Measurements from ENCODE around the gene SIX3. TPM values are rescaled to one million over a fixed set of nuclear protein-coding genes. Genes with fewer than 3 reads are reported as not detected.

SIX3 gene
- polyA plus RNA-seq, 2 of the 4 experiments (the other 2 are of a cell fraction): 0.22 to 0.59 TPM

DNA sequence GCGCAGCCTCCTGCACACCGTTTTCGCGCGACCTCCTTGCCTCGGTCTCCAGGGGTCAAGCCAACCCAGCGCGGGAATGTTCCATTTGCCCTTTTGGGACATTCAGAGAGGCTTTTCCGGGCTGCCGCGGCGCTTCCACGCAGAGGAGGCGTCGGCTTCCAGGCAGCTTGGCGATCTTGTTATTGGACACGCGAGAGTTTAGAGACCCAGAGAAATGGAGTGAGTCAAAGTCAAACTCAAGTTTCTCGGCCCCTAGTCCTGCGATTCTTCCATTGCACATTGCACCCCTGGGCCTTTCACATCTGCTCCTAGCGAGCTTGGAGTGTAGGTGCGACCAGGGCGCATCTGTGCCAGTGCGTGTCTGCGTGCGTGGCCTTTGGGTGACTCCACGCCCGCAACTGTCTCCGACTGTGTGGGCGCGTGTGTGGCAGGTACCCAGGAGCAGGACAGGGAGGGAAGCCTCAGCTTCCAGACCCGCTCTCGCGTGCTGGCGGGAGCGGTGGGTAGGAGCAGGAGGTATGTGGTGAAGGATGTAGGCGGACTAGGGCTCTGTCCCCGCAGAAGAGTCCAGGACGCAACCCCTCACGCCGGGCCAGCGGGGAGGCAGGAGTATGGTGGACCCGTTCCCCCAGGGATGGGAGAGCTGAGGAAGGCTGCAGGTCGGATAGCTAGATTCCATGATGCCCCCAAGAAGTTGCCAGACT, 13.5 kb downstream of the SIX3 start:
- DNase-seq (ENCODE audit: low read depth in 1 of 2, low spot score in 1 of 2) (no peak), FAIRE-seq (no peak), ATAC-seq (peak; percentile 15; a peak in 4 of 6 replicates)
- WGBS (ENCODE audit: missing lambda C conversion rate): 66% methylated on average over 41 of the region's 44 CpGs
- Histone ChIP-seq H3K4me1 (peaks cover 25% of the 10 kb centered on the region), H3K4me2 (peak overlapping the region; percentile 94), H3K4me3 (peak overlapping the region; percentile 36), H3K27ac (peak overlapping the region; percentile 64 to 71; a peak in 4 of 6 replicates), H3K9me3 (no peaks in the 10 kb centered on the region)
- CTCF ChIA-PET: interaction anchor here (0.5 to 8.9 kb wide), 92 partner anchors 8 to 1082 kb away, joined by 3 to 184 read pairs (median 4); no protein-coding TSS in a partner anchor
- TF ChIP-seq TP53 (CRISPR knock-in tag; IDR thresholded peaks at IDR 0.05) (no peak), ZNF302 (CRISPR knock-in tag; IDR thresholded peaks at IDR 0.05) (no peak), E2F6 (IDR thresholded peaks at IDR 0.05; ENCODE audit: borderline replicate concordance, low read depth) (no peak), NPAS2 (CRISPR knock-in tag; IDR thresholded peaks at IDR 0.05; ENCODE audit: borderline replicate concordance) (no peak), SREBF2 (IDR thresholded peaks at IDR 0.05) (no peak), EP300 (IDR thresholded peaks at IDR 0.05) (no peak), KDM5A (IDR thresholded peaks at IDR 0.05) (no peak), ESRRA (IDR thresholded peaks at IDR 0.05; ENCODE audit: borderline replicate concordance, low read length) (no peak), ZFP36 (IDR thresholded peaks at IDR 0.05; ENCODE audit: borderline replicate concordance, partially characterized antibody) (no peak), HEYL (CRISPR knock-in tag; IDR thresholded peaks at IDR 0.05) (no peak)
- POLR2A ChIA-PET: interaction anchor here (1.6 kb wide), 1 partner anchor 476 kb away, joined by 5 read pairs; no protein-coding TSS in a partner anchor

DNA sequence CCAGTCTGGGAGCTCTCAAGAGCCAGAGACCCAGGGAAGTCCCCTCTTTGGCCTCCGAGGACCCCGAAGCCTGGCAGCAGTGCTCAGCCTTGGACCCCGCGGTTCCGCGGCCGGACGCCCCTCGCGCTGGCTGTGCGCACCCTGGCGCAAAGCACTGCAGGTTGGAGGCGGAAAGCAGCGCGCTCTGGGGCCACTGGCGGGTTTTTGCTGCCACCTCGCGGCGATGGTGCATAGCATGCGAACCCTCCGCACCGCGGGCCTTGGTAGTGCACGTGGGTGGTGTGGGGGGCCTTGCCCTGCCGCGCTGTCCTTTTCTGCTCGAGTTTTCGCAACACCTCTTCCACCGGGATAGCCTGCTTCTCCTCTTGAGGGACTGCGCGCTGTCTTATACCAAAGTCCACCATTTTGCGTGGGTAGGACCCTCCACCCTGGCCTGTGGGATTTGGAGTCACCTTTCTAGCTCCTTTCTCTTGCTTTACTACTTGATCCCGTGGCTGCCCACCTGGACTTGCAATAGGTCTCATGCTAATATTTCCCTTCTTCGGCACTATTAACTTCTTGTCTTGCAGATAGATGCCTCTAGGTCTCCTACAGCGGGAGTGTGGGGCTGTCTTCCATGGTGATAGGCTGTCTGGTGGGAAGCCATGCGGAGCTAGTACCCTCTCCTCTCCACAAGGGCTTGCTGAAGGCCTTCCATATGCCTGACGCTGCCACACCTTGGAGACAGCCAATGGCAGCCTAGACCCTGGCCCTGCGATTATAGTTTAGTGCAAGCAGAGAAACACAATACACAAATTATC, 14.3 kb downstream of the SIX3 start:
- H3K4me2 ChIP-seq: peak overlapping the region; percentile 94
- 13% methylated on average over 28 of the region's 38 CpGs for WGBS (ENCODE audit: missing lambda C conversion rate)
- H3K9me3 ChIP-seq: no peaks in the 10 kb centered on the region
- ATAC-seq: peak; percentile 75 to 87
- TF ChIP-seq EP300 (IDR thresholded peaks at IDR 0.05): no peak
- no peak for TF ChIP-seq USF2 (IDR thresholded peaks at IDR 0.05)
- no peak for TF ChIP-seq POLR2AphosphoS2 (conservative IDR thresholded peaks at IDR 0.05; ENCODE audit: low read length)
- TF ChIP-seq ZFP36 (IDR thresholded peaks at IDR 0.05; ENCODE audit: borderline replicate concordance, partially characterized antibody): no peak
- TF ChIP-seq MYC (IDR thresholded peaks at IDR 0.05; ENCODE audit: borderline replicate concordance, low read length): no peak
- TF ChIP-seq RAD21 (conservative IDR thresholded peaks at IDR 0.05 in 1 of 2, IDR thresholded peaks at IDR 0.05 in 1 of 2): peak; percentile 98 to 99
- TF ChIP-seq HDAC2 (IDR thresholded peaks at IDR 0.05): peak; percentile 81; the same call in 1 of the 2 replicates
- TF ChIP-seq CTCF (IDR thresholded peaks at IDR 0.05): peak; percentile 98
- TF ChIP-seq, protein P1, sequence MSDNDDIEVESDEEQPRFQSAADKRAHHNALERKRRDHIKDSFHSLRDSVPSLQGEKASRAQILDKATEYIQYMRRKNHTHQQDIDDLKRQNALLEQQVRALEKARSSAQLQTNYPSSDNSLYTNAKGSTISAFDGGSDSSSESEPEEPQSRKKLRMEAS (IDR thresholded peaks at IDR 0.05): peak; percentile 98
- TF ChIP-seq GATA3 (IDR thresholded peaks at IDR 0.05; ENCODE audit: borderline replicate concordance): no peak
- TF ChIP-seq SMC3 (IDR thresholded peaks at IDR 0.05): peak; percentile 98
- no peak for TF ChIP-seq EHMT2 (IDR thresholded peaks at IDR 0.05; ENCODE audit: low read depth)
- TF ChIP-seq PBX3 (IDR thresholded peaks at IDR 0.05): no peak
- no peak for TF ChIP-seq CHD4 (IDR thresholded peaks at IDR 0.05; ENCODE audit: borderline replicate concordance)
- TF ChIP-seq HOXA7 (CRISPR knock-in tag; IDR thresholded peaks at IDR 0.05): no peak
- TF ChIP-seq, protein P2, sequence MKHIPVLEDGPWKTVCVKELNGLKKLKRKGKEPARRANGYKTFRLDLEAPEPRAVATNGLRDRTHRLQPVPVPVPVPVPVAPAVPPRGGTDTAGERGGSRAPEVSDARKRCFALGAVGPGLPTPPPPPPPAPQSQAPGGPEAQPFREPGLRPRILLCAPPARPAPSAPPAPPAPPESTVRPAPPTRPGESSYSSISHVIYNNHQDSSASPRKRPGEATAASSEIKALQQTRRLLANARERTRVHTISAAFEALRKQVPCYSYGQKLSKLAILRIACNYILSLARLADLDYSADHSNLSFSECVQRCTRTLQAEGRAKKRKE (CRISPR knock-in tag; IDR thresholded peaks at IDR 0.05; ENCODE audit: low read depth): no peak
- no peak for TF ChIP-seq CBX8 (IDR thresholded peaks at IDR 0.05)
- no peak for TF ChIP-seq CBX2 (IDR thresholded peaks at IDR 0.05; ENCODE audit: borderline replicate concordance, low read depth)
- no peak for TF ChIP-seq SREBF2 (IDR thresholded peaks at IDR 0.05)
- TF ChIP-seq E2F6 (IDR thresholded peaks at IDR 0.05; ENCODE audit: borderline replicate concordance, low read depth): peak; percentile 72; the same call in 1 of the 2 replicates
- no peak for TF ChIP-seq FOSL2 (IDR thresholded peaks at IDR 0.05)
- TF ChIP-seq FOSL2 (CRISPR knock-in tag; IDR thresholded peaks at IDR 0.05): no peak
- POLR2A ChIA-PET: interaction anchor here (1.6 kb wide), 1 partner anchor 476 kb away, joined by 5 read pairs; no protein-coding TSS in a partner anchor
- FAIRE-seq: no peak
- DNase-seq (ENCODE audit: low read depth in 1 of 2, low spot score in 1 of 2): peak; percentile 79
- CTCF ChIA-PET: interaction anchor here (0.5 to 8.9 kb wide), 113 partner anchors 9 to 1083 kb away, joined by 3 to 184 read pairs (median 4); partner anchors contain the start of gene CAMKMT
- H3K4me1 ChIP-seq: peaks cover 25% of the 10 kb centered on the region
- peak overlapping the region; percentile 64 to 71; a peak in 4 of 6 replicates for H3K27ac ChIP-seq
- peak overlapping the region; percentile 36 for H3K4me3 ChIP-seq
